CD4-positive, alpha-beta T cell treated with Interleukin-4 for 1 hour (primary cell): ENCODE results near the gene SNED1.
A peak's percentile ranks its signal among the peaks of the same experiment; 100 is the strongest.

ENCODE experiments used
- DNase-seq, 2 donors: peaks; one replicate each; pipeline ENCODE4 v3.0.0-alpha.2; 2020 to 2022

Gene SNED1

GRCh38 chr2:240997856-240998705 lies at the start of gene SNED1:
Gene SNED1, plus strand, starts transcription at chr2:240998618. Its CDS starts 220 bp downstream, at chr2:240998838.
- peak; percentile 47 to 62 for DNase-seq

- no peak for DNase-seq
Measured at GRCh38 chr2:240948905-240949790, 49.3 kb upstream of the SNED1 start.

GRCh38 chr2:240949791-240950705 lies 48.4 kb upstream of the SNED1 start:
- DNase-seq: no peak

- no peak for DNase-seq
Measured at GRCh38 chr2:240951045-240951594, 47.3 kb upstream of the SNED1 start.

- DNase-seq: no peak
Measured at GRCh38 chr2:240952496-240953246, 45.7 kb upstream of the SNED1 start.

DNA sequence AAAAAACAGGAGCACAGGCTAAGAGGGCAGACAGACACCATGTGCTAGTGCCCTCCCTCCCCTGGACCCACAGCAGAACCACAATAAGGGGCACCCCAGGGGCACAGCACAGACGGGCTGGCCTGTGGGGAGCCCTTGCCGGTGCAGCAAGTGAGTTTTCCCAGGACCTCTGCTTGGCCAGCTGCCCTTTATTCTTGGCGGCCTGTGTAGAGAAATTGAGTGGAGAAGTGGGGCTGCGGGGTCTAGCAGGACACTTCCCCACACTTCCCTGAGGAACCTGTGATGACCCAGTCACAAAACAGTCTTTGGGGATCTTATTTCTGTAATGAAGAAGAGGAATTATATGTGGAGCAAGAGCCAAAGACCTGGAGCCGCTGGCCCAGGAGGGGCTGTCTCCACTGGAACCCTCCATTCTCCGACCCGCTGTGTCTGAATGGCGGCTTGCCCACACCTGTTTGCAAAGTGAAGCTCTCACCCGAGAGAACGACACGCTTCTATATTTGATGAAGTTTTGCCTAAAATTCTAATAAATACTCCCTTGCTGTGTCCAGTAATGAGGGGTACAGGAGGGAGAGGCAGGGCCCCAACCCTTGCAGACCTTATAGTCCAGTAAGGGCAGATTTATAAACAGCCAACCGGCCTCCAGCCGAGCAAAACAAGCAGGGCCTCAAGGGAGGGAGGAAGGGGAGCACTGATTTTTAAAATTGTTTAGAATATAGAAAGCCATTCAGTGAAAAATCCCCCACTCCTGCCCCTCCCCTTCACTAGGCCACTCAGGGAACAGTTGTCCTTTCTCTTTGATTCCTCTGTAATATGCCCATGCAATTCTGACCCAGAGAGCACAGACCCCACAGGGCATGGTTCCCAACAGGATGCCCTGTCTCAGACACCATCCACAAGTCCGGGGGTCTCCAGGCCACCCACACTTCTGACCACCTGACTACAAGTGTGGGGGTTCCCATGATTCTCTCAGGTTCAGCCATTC lies 44.7 kb upstream of the SNED1 start:
- DNase-seq: no peak

DNA sequence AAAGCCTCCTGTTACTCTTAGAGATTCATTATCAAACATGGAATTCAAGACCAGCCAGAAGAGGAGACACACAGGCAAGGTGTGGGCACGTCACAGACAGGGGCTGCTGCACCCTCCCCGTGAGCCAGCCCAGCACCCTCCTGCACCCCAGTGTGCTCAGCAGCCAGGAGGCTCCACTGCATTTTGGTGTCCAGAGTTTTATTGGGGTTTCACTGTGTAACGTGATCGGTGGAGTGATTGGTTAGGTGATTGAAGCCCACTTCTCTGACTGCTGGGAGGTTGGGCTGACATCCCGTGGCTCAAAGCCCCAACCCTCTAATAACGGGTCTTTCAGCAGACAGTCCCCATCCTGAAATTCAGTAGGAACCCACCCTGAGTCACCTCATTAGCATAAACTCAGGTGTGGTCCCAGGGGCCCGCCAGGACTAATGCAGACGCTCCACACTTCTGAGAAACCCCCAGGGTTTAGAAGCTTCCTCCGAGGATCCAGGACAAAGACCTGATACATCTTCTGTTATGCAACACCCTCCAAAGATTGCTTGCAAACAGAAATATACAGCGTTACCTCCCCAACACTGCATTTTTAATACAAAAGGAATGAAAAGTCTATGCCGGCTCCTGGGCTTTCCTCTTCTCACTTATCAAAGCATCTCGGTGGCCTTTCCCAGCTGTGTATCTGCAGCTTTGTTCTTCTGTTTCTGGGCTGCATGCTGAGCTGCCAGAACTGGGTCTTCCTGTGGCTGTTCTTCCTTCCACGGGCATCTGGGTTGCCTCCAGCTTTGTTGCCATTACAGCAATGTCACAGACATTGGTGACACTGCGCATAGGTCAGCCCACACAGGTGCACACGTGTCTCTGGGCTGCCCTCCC lies 43.7 kb upstream of the SNED1 start:
- no peak for DNase-seq

GRCh38 chr2:240955306-240956170 lies 42.9 kb upstream of the SNED1 start:
- DNase-seq: no peak

DNA sequence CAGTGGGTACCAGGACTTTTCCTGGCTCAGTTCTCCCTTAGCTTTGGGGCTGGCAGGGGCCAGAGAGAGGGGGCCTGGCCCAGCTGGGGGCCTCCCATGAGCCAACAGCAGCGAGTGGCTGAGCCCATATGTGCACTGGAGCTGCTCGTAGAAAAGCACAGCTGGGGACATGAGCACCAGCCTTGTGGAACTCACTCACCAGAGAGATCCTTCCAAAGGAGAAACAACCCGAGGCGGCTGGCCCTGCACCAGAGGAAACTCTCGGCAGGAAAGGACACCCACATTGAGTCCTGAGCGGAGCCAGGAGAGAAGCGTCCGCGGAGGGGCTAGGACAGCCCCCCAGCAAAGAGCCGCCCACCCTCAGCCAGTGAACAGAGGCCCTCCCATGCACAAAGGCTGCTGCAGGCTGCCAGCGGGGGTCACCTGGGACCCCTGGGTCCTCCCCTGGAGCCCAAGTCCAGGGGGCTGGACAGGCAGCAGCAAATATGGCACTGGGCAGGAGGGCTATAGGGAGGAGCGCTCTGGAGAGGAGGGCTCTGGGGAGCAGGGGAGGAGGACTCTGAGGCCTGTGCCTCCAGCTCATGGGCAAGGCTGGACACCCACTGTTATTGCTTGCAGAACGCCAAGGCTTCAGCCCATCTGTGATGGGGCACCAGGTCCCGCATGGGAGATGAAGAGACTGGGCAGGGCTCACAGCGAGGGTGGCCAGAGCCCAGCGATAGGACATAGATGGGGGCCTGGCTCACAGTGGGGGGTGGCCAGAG lies 42.1 kb upstream of the SNED1 start:
- no peak for DNase-seq

DNA sequence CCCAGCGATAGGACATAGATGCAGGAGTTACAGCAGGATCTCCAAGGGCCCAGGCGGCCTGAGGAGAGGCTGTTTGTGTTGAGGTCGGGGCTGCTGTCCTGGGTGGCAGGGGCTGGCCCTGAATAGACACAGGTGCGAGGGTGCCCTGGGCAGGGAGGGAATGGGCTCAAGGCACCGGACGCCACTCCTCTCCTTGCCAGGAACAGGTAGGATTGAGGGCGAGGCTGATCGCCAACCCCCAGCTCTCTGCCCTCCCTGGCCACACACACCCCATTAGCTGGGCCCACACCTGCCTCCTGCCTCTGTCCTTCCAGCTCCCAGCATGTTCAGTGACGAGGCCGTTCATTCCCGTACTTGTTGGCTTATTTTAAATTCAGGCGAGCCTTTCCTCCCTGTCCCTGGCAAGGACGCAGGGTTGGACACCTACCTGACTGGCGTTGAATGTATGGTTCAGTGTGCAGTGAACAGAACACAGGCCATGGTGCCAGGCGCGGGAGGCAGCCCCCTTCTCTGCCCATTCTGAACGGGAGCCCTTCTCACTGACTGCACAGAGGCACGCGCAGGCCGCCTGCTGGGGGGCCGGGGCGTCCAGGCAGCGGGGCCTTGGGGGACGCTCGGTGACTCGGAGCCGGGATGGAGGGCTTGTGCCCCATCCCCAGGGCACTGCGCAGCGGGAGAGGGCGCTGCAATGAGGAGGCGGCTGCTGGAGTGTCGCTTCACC lies 41.3 kb upstream of the SNED1 start:
- DNase-seq: no peak

DNA sequence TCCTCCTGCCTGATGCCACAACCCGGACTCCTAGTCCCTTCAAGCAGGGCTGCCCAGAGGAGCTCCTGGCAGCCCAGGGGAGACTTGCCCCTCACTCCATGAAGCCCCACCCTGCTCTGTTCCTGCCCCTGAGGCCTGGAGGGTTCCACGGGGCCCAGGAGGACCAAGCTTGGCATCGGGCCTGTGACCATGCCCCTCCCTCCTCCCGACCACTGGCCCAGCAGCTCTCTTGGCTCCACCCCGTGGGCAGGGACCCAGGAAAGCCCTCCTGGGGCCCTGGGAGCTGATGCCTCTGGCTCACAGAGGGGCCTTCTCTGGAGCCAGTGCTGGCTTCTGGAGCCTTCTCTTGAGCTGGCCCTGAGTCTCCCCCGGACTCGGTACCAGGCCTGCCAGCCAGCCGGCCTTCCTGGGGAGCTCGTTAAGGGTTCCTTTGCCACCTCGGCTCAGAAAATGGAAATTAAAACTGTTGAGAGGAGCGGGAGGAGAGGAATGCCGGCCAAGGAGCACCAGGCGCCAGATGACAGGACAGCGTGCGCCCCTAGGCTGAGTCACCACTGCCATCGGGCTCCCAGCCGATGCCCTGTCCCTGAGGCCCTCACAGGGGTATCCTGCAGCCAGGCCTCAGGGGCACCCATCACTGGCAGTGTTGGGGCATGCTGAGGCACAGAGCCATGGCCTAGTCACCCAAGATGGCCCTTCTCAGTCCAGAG lies 40.6 kb upstream of the SNED1 start:
- DNase-seq: no peak

DNA sequence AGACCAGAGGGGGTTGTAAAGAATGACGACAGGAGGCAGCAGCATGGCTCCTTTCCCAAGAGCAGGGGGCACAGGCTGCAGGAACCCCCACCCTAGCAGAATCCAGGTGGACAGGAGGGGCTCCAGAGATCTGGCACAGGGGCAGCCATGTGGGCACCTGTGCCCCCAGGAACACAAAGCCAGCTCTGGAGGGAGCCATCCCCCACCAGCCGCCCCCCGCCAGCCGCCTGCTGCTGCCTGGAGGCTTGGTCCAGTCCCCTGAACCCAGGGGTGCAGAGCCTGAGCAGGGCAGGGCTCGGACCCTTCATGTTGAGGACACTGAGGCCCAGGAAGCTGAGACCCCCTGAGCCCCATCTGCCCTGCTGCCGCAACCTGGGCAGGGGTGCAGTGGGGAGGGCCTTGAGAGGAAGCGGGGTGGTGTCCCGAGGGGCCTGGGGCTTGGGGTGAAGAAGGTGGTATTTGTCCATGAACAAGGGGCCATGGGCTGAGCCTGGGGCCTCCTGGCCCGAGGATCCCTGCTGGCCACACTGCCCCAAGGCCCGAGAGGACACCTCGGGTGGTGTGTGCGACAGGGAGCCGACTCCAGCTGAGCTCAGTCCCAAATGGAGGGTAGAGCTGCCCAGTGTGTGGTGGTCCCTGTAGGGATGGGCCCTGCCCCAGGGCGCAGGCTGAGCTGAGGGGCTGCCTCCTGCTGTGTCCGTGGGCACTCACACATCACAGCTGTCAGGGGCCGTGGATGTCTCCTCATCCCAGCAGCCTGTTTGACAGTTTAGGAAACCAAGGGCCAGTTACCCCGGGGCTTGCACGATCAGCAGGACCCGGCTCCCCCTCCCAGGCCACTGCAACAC lies 39.8 kb upstream of the SNED1 start:
- no peak for DNase-seq

- no peak for DNase-seq
Measured at GRCh38 chr2:240959214-240959940, 39.0 kb upstream of the SNED1 start.

- no peak for DNase-seq
Measured at GRCh38 chr2:240959941-240960308, 38.5 kb upstream of the SNED1 start.
